Measurements from ENCODE around the gene NDUFB8.
A peak's percentile ranks its signal among the peaks of the same experiment; 100 is the strongest.

Gene NDUFB8

DNA sequence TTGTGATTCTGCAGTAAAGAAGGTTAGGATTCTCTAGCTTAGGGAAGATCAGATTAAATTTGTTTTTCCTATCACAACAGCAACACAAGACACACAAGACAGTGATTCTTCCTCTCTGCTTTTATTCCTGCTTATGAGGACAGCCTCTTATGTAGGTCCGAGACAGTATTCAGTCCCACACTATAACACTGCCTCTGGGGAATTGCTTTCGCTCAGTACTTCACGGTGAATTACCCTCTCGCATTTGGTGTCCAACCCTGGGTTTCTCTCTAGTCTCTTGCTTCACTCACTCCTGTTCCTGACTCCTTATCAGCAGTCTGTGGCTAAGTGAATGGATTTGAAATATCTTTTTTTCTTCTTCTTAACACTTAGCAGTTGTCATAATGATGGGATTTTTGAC is 7.8 kb upstream of the NDUFB8 start:
- DNase-seq (ENCODE audit: extremely low read depth in 1 of 2, low read depth in 1 of 2) = no peak

DNA sequence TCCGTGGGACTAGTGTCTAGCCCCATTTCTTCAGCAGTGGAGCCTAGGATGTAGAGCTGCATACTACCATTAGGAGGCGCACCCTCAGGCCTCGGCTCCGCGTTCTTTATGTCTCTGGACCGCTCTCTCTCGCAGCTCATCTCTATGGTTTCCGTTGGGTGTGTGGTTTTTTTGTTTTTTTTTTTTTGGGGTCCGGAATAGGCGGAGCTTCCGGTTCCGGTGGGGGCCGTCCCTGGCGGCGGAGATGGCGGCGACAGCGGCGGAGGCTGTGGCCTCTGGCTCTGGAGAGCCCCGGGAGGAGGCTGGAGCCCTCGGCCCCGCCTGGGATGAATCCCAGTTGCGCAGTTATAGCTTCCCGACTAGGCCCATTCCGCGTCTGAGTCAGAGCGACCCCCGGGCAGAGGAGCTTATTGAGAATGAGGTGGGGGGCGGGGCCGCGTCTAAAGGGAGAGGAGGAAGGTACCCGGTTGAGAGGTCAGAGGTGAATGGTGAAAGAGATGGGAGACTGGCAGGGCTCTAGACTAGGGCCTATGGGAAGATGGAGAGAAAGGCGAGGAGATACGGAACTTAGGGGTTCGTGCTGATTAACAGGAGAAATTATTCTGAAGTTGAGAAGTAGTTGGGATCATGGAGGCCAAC is 6.2 kb upstream of the NDUFB8 start, which contains the start of gene HIF1AN:
Gene HIF1AN (plus strand): TSS at position 229 of the 639 bp plus-strand sequence. CDS start 16 bp downstream, at position 245.
- peak; percentile 61 to 82 for DNase-seq (ENCODE audit: extremely low read depth in 1 of 2, low read depth in 1 of 2)

DNA sequence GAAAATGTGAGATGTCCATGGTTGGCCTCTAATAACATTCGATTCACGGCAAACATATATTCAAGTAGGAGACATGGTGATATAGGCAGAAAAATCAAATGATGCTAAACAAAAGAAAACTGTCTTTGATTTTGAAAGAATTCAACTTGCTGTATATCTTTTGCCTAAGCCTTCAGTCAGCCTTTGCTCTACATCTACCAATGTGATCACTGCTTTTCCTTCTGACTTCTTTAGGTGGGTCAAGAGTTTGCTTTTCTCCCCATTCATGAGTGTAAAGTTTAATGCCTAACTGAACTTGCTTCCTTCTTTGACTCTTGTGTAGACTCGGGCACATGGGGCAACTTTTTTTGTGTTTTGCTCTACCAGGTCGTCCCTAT is 5.7 kb upstream of the NDUFB8 start:
- no peak for DNase-seq (ENCODE audit: extremely low read depth in 1 of 2, low read depth in 1 of 2)

GRCh38 chr10:100534726-100535125 is 5.1 kb upstream of the NDUFB8 start:
- no peak for DNase-seq (ENCODE audit: extremely low read depth in 1 of 2, low read depth in 1 of 2)

DNA sequence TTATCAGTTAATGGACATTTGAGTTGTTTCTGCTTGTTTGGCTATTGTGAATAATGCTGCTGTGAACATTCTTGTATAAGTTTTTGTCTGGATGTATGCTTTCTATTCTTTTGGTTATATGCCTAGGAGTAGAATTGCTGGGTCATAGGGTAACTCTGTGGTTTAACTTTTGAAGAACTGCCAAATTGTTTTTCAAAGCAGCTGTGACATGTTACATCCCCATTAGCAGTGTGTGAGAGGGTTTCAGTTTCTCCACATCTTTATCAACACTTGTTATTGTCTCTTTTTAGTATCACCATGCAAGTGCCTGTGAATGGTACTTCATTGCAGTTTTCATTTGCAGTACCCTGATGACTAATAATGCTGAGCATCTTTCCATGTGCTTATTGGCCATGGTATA is 2.1 kb upstream of the NDUFB8 start:
- no peak for DNase-seq (ENCODE audit: extremely low read depth in 1 of 2, low read depth in 1 of 2)

DNA sequence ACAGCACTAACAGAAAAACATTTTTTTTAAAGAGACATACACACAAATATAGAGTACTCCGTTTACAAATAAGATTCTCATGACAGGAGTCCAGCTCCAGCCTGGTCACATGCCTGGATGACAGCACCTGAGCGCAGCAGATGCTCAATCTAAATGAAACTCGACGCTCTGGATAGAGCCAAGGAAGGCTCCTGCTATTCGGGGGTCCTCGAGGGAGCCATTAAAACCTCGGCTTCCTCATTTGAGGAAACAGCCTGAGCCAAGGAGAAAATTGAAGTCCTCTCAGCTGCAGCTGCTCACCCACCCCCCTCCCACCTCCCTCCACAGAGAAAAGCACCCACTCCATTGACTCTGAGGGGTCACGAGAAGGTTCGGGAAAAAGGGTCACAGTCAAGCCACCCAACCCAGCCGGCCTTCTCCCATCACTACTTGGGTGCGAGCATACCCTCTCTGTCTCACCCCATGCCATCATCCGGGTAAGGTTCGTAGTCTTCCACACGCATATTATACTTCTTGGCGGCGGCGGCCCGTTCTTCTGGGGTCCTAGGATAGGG is 673 bp downstream of the NDUFB8 start:
- no peak for DNase-seq (ENCODE audit: extremely low read depth in 1 of 2, low read depth in 1 of 2)

- DNase-seq (ENCODE audit: extremely low read depth in 1 of 2, low read depth in 1 of 2) = no peak
Measured at GRCh38 chr10:100528123-100528886, 1.4 kb downstream of the NDUFB8 start.

DNA sequence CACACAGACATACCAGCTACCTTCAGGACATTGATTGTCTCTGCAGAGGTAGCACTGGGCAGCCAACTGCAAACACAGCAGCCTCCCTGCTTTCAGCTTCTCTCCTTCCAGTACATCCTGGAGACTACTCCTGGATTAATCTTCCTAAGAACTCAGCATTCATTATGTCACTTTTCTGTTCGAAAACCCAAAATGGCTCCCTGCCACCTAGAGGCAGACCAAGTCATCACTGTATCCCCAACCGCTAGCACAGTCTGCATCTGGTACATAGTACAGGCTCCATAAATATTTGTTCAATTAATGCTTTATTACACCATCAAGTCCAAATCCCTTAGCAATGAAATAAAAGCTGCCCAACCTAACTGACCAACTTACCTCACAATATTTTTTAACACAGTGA is 5.0 kb downstream of the NDUFB8 start:
- no peak for DNase-seq (ENCODE audit: extremely low read depth in 1 of 2, low read depth in 1 of 2)

- DNase-seq (ENCODE audit: extremely low read depth in 1 of 2, low read depth in 1 of 2) = no peak
Measured at GRCh38 chr10:100524206-100524605, 5.5 kb downstream of the NDUFB8 start.

- no peak for DNase-seq (ENCODE audit: extremely low read depth in 1 of 2, low read depth in 1 of 2)
Measured at GRCh38 chr10:100522945-100523344, 6.7 kb downstream of the NDUFB8 start.

GRCh38 chr10:100522107-100522801 is 7.4 kb downstream of the NDUFB8 start:
- no peak for DNase-seq (ENCODE audit: extremely low read depth in 1 of 2, low read depth in 1 of 2)

DNA sequence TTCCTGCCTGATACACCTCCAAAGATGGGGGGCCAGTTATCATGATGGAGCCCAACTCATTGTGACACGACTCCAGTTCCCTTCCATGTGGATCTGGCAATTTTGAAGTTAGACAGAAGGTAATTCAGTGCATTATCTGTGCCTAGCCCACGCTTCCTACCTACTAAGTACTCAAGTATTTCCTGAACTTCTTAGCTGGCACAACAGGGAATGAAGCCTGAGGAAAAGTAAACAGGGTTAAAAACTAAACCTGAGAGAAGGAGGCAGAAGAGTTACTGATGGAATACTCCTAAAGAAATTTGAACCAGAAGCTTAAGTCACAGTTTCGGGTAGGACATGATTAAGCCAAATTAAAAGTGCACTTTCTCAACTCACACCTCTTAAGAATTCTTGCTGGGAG is 8.9 kb downstream of the NDUFB8 start:
- DNase-seq (ENCODE audit: extremely low read depth in 1 of 2, low read depth in 1 of 2) = no peak

DNA sequence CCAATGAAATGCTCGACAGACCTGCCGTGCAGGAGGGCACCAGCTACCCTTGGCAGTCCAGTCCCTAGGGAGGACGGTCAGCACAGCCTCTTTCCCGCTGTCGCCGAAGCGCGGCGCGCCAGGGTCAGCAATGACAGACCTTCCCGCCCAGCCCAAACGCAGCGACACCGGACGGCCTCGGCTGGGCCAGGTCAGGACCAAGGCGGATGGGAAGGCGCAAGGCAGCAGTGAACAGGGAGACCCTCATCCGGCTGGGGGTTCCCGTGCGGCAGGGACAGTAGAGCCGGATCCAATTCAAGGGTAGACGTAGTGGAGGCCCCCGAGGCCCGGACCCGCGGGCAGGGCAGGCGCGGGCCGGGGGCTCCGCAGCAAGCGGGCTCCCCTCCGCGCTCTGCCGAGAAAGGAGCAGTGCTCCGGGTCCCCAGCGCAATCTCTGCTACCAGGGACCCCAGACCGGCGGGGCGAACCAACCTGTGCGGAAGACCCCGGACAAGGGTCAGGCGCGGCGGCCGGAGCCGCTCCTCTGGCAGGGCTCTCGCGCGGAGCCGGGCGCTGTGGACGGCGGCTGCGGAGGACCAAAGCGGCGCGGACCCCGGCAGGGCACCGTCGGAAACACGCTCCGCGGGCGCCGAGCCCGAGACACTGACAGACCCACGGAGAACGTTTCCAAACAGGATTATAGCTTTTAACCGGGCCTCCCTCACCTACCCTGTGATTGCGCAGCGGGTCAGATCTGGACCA is 10.2 kb downstream of the NDUFB8 start, which contains the start of gene SEC31B:
Gene SEC31B (minus strand): TSS at position 551 of the 741 bp plus-strand sequence. CDS start 2,909 bp downstream, outside the sequence.
- no peak for DNase-seq (ENCODE audit: extremely low read depth in 1 of 2, low read depth in 1 of 2)

GRCh38 chr10:100518761-100519241 is 10.9 kb downstream of the NDUFB8 start:
- DNase-seq (ENCODE audit: extremely low read depth in 1 of 2, low read depth in 1 of 2) = peak in 1 of 2 donors; percentile 38

DNA sequence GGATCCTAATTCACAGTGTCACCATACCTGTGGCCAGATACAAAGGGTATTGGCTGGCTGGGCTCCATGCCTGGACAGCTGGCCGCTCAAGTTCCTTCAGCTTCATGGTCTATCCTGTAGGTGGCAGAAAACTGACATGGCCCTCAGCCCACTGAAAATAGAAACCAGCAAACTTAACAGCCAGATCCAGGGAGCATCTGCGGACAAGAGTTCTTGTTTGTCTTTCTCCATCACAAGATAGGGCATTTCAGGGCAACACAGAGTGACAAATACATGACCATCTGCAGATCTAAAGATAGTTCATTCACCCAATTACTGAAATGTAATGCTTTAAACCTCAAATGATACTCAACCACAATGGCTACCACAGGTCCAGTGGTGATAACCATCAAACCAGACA is 12.8 kb downstream of the NDUFB8 start:
- no peak for DNase-seq (ENCODE audit: extremely low read depth in 1 of 2, low read depth in 1 of 2)

- DNase-seq (ENCODE audit: extremely low read depth in 1 of 2, low read depth in 1 of 2) = no peak
Measured at GRCh38 chr10:100515612-100516011, 14.1 kb downstream of the NDUFB8 start.

DNA sequence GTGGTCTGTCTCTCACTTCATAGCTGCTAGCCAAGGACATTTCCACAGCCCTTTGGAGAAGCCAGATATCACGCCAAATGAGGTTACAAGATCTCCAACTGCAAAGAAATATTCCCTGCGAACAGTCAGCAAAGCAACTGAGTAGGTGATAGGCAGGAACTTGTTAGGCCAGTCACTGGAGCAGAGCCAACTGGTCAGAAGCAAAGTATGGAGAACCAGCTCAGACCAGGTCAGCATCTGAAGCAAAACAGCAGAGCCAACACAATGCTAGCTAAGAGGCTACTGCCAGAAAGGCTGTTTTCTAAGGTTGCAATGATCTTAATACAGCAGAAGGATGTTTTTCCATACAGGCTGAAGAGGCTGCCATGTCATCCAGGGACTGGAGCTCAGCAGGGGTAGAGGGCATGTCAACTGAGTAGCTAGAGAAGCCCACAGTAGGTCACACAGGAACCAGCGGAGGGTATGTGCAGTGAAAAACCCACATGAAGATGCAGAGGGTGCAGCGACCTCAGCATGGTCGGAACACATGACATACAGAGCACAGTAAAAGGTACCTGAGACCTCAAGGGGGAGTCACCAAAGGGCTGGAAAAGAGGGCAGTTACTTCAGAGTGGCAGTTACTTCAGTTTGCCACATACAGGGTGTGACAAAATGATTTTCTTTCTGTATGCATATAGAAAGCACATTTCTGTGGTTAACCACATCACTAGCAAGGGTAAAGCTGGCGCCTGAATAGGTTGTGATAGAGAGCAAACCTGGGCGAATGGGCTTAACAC is 18.9 kb downstream of the NDUFB8 start:
- DNase-seq (ENCODE audit: extremely low read depth in 1 of 2, low read depth in 1 of 2) = peak; percentile 37 to 78

GRCh38 chr10:100509241-100509840 is 20.3 kb downstream of the NDUFB8 start:
- DNase-seq (ENCODE audit: extremely low read depth in 1 of 2, low read depth in 1 of 2) = peak; percentile 42 to 68

- DNase-seq (ENCODE audit: extremely low read depth in 1 of 2, low read depth in 1 of 2) = no peak
Measured at GRCh38 chr10:100508691-100509150, 20.9 kb downstream of the NDUFB8 start.
